Measurements from ENCODE around the gene HOXA10. TPM values are rescaled to one million over a fixed set of nuclear protein-coding genes. Genes with fewer than 3 reads are reported as not detected.

HOXA10 gene
- polyA plus RNA-seq, 1 donor from 2014 or later: 0.70 TPM

DNA sequence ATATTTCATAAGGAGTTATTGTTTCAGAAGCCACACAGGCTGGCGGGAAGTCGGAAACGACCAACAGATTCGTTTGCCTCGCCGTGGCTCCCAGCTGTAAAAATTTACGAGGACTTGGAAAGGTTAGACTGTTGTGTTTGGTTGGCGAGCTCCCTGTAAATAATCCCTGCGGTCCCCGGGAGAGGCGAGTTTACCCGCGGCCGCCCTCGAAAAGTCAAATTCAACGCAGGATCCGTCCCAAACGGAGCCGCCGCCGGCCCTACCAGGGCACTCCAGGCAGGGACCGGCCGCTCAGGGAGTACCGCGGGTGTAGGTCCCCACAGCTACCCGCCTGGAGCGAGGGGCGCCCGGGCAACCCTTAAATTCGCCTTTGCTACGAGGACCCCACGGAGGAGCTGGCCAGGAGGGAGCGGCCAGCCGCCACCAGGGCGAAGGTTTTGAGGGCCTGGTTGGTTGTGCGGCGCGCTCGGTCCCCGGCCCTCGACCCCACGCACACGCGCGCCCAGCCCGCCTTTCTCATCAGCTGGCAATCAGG lies 8.1 kb downstream of the HOXA10 start:
- peaks cover 1% of the 10 kb centered on the region for H3K36me3 Mint-ChIP-seq
- peaks cover 1 to 11% (median 3%) of the 10 kb centered on the region in 3 donors for H3K4me1 Mint-ChIP-seq
- H3K27ac Mint-ChIP-seq: peak overlapping the region; percentile 85 to 98 (median 98)
- H3K27me3 Mint-ChIP-seq: peaks cover 44% of the 10 kb centered on the region
- peaks cover 0 to 10% (median 0%) of the 10 kb centered on the region in 3 donors for H3K9me3 Mint-ChIP-seq
- peak overlapping the region in 3 of 4 donors; percentile 66 to 82 (median 70) for H3K4me3 Mint-ChIP-seq

GRCh38 chr7:27165089-27165995 lies 8.8 kb downstream of the HOXA10 start, which contains the start of gene HOXA9:
TSS of gene HOXA9 (minus strand) at chr7:27165537. CDS start at chr7:27165457, 80 bp downstream.
- peak within 1 kb of the TSS; percentile 85 to 98 (median 98) for H3K27ac Mint-ChIP-seq
- peaks cover 44% of the 10 kb centered on the region for H3K27me3 Mint-ChIP-seq
- H3K36me3 Mint-ChIP-seq: peaks cover 1% of the 10 kb centered on the region
- peaks cover 0 to 10% (median 0%) of the 10 kb centered on the region in 3 donors for H3K9me3 Mint-ChIP-seq
- peak within 1 kb of the TSS; percentile 25 to 82 (median 73) for H3K4me3 Mint-ChIP-seq
- H3K4me1 Mint-ChIP-seq: peaks cover 3 to 14% (median 4%) of the 10 kb centered on the region in 3 donors

DNA sequence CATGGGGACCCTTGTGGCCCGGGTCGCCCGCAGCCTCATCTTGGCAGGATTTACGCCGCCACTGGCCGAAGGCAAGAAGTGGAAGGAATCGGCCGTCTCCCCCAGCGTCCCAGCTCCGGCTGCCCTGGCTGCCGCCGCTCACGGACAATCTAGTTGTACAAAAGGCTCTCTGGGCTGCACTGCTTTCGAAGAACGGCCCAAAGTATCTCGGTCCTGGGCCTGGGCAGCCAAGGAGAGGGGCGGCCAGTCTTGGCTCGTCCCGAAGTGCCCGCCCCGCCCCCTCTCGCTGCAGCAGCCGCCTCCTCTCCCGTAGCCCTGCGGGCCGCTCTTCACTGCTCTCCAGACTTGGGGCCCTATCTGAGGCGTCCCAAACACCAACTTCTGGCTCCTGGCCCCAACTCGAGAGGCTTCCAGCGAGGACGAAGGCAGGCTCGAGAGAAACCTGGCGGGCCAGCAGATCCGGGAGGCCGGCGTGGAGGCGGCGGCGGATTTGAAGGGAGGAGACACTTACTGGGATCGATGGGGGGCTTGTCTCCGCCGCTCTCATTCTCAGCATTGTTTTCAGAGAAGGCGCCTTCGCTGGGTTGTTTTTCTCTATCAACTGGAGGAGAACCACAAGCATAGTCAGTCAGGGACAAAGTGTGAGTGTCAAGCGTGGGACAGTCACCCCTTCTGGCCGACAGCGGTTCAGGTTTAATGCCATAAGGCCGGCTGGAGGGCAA lies 9.6 kb downstream of the HOXA10 start:
- H3K9me3 Mint-ChIP-seq: peaks cover 0 to 10% (median 0%) of the 10 kb centered on the region in 3 donors

DNA sequence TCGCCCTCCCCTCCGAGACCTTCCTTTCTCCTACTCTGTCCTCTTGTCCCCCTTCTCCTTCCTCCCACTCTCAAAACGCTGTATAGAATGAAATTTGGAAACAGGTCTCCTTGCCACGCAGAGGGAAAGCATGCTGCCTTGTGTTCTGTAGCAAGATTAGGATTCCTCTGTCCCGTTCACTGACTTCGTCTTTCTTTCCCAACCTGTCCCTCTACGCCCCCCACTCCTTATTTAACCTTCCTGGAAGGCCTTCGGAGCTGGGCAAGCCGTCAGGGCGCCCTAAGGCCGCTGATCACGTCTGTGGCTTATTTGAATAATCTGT lies 10.1 kb downstream of the HOXA10 start:
- Mint-ChIP-seq H3K27me3 (peaks cover 52% of the 10 kb centered on the region), H3K4me3 (peak overlapping the region in 2 of 4 donors; percentile 19 to 71), H3K36me3 (peaks cover 1% of the 10 kb centered on the region), H3K4me1 (peaks cover 3 to 23% (median 6%) of the 10 kb centered on the region in 3 donors), H3K9me3 (peaks cover 0 to 10% (median 0%) of the 10 kb centered on the region in 3 donors), H3K27ac (peak overlapping the region; percentile 40 to 98 (median 60))

More for the DNA sequence above, 9.6 kb downstream of the HOXA10 start:
- Mint-ChIP-seq H3K4me1 (peaks cover 3 to 21% (median 6%) of the 10 kb centered on the region in 3 donors), H3K4me3 (peak overlapping the region in 3 of 4 donors; percentile 51 to 75 (median 71)), H3K27me3 (peaks cover 50% of the 10 kb centered on the region), H3K36me3 (peaks cover 1% of the 10 kb centered on the region), H3K27ac (peak overlapping the region; percentile 40 to 98 (median 60))

- Mint-ChIP-seq H3K27ac (peak overlapping the region; percentile 40 to 98 (median 60)), H3K4me1 (peaks cover 0 to 27% (median 8%) of the 10 kb centered on the region in 3 donors), H3K4me3 (peak overlapping the region in 1 of 4 donors; percentile 71)
These were observed 10.7 kb downstream of the HOXA10 start for GRCh38 chr7:27163288-27164044.

GRCh38 chr7:27162561-27163287 lies 11.4 kb downstream of the HOXA10 start:
- H3K27ac Mint-ChIP-seq: peak overlapping the region; percentile 40 to 98 (median 54)
- peak overlapping the region in 1 of 4 donors; percentile 71 for H3K4me3 Mint-ChIP-seq
- H3K4me1 Mint-ChIP-seq: peaks cover 2 to 35% (median 10%) of the 10 kb centered on the region in 3 donors
- H3K27me3 Mint-ChIP-seq: peaks cover 52% of the 10 kb centered on the region
- H3K36me3 Mint-ChIP-seq: peaks cover 1% of the 10 kb centered on the region
- peaks cover 0 to 11% (median 0%) of the 10 kb centered on the region in 3 donors for H3K9me3 Mint-ChIP-seq

More at GRCh38 chr7:27163288-27164044, 10.7 kb downstream of the HOXA10 start:
- Mint-ChIP-seq H3K36me3 (peaks cover 1% of the 10 kb centered on the region), H3K27me3 (peaks cover 51% of the 10 kb centered on the region), H3K9me3 (peaks cover 0 to 7% (median 0%) of the 10 kb centered on the region in 3 donors)

- Mint-ChIP-seq H3K36me3 (peaks cover 1% of the 10 kb centered on the region), H3K27me3 (peaks cover 51% of the 10 kb centered on the region), H3K4me3 (peak overlapping the region in 2 of 4 donors; percentile 70 to 71), H3K9me3 (peaks cover 0 to 14% (median 0%) of the 10 kb centered on the region in 3 donors), H3K27ac (peak overlapping the region in 2 of 3 donors; percentile 39 to 98), H3K4me1 (peaks cover 3 to 35% (median 10%) of the 10 kb centered on the region in 3 donors)
These were observed 12.2 kb downstream of the HOXA10 start for GRCh38 chr7:27161721-27162560.

GRCh38 chr7:27161214-27161720 lies 12.9 kb downstream of the HOXA10 start:
- Mint-ChIP-seq H3K4me1 (peaks cover 3 to 35% (median 10%) of the 10 kb centered on the region in 3 donors), H3K36me3 (peaks cover 1% of the 10 kb centered on the region), H3K27me3 (peaks cover 55% of the 10 kb centered on the region), H3K4me3 (peak overlapping the region; percentile 77 to 94 (median 90)), H3K27ac (peak overlapping the region; percentile 92 to 98 (median 93)), H3K9me3 (peaks cover 0 to 14% (median 0%) of the 10 kb centered on the region in 3 donors)

DNA sequence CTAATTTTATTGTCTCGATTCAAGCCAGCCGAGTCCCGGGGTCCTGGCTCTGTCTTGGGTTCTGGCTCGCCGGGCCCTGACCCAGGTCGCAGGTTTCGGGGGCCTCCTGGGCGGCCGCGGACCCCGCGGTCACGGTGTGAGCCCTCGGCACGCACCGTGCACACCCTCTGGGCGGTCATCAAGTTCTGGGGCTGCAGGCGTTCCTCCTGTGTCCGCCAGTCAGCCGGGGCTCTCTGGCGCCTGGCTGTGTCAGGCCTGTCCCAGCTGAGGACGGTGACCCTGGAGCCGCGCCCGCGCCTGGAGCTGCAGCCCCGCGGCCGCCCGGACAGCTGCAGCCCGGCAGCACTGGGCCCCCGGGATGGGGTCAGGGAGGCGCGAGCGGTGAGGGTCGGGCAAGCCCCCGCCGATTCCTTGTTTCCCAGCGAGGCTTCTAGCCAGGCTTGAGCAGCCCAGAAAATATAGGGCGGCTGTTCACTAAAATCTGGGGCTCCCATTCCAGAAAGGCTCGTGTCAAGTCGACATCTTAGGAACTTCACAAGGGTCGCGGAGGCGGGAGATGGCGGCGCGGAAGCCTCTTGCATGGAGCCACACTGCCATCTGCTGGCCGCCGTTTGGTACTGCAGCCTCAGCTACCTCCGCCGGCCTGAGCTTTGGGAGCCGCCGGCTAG lies 13.4 kb downstream of the HOXA10 start:
- peaks cover 0 to 10% (median 0%) of the 10 kb centered on the region in 3 donors for H3K9me3 Mint-ChIP-seq
- peak overlapping the region; percentile 77 to 94 (median 90) for H3K4me3 Mint-ChIP-seq
- peaks cover 4 to 35% (median 10%) of the 10 kb centered on the region in 3 donors for H3K4me1 Mint-ChIP-seq
- H3K27ac Mint-ChIP-seq: peak overlapping the region; percentile 92 to 98 (median 93)
- H3K36me3 Mint-ChIP-seq: peaks cover 1% of the 10 kb centered on the region
- peaks cover 55% of the 10 kb centered on the region for H3K27me3 Mint-ChIP-seq

- Mint-ChIP-seq H3K4me1 (peaks cover 6 to 39% (median 10%) of the 10 kb centered on the region in 3 donors), H3K4me3 (peak overlapping the region; percentile 73 to 94 (median 88)), H3K27me3 (peaks cover 58% of the 10 kb centered on the region), H3K9me3 (peaks cover 0 to 13% (median 1%) of the 10 kb centered on the region in 3 donors), H3K27ac (peak overlapping the region; percentile 84 to 98 (median 92)), H3K36me3 (peaks cover 1% of the 10 kb centered on the region)
These were observed 14.0 kb downstream of the HOXA10 start for GRCh38 chr7:27160145-27160545.

DNA sequence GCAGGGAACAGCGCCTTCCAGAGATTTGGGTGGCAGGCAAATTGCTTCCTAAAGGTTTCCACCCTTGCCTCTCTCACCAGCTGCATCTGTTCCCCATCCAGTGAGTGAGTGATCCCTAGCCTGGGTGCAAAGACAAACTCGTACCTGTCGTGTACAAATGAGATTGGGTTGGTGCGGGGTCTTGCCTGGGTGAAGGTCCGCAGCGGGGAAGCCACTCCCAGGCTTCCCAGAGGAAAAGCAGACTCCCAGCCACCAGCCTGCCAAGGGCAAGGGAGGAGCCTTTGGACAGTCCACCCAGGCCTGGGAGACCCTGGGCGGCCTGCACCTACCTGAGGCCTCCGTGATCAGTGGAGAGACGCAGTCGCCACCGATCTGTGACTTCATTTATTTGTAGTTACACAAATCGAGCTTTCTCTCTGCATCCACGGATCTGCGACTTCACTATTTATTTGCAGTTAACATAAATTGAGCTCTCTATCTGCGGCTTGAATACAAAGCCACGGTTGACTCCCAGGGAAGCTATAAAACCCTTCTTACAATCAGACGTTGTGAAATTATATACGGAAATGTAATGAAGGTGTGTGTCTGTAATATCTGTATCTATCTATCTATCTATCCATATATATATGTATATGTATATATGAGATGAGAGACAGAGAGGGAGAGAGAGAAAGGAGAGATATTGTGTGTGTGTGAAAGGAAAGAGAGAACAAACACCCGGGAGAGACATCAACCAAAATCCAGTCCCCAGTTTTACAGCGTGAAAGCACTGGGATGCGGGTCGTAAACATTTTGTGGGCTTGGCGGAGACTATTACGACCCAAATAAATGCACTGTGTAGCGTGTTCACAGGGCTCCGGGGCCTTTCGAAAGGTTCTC lies 14.6 kb downstream of the HOXA10 start:
- peaks cover 61% of the 10 kb centered on the region for H3K27me3 Mint-ChIP-seq
- H3K9me3 Mint-ChIP-seq: peaks cover 0 to 15% (median 1%) of the 10 kb centered on the region in 3 donors
- H3K36me3 Mint-ChIP-seq: no peaks in the 10 kb centered on the region
- peak overlapping the region; percentile 73 to 94 (median 88) for H3K4me3 Mint-ChIP-seq
- H3K27ac Mint-ChIP-seq: peak overlapping the region; percentile 84 to 98 (median 92)
- H3K4me1 Mint-ChIP-seq: peaks cover 8 to 45% (median 14%) of the 10 kb centered on the region in 3 donors

All from IgD-negative memory B cell (primary cell).